MM.1S (cell line): ENCODE results near the gene CNTFR.

ENCODE experiments used
- DNase-seq: peaks from one replicate; pipeline ENCODE4 v3.0.0-alpha.2; 2015
- H2AFZ ChIP-seq: fragments of 300-600 bp; sonication (generic); 2 replicates; pipeline ENCODE4 v1.6.0; 2016; ENCODE audit warnings: antibody characterized with exemption, low read length
- H3F3A ChIP-seq: fragments of 300-600 bp; sonication (generic); 2 replicates; pipeline ENCODE4 v1.6.1; 2016; ENCODE audit warnings: mild to moderate bottlenecking, antibody characterized with exemption, low read length, moderate library complexity, mixed read lengths; ENCODE audit not compliant: insufficient read depth
- H3K27ac ChIP-seq: fragments of 300-600 bp; sonication (generic); 2 replicates; pipeline ENCODE4 v1.5.1; 2016; ENCODE audit warnings: mild to moderate bottlenecking, low read length
- H3K27me3 ChIP-seq: fragments of 300-600 bp; sonication (generic); replicated peaks from 2 replicates; pipeline ENCODE4 v1.6.0; 2016; ENCODE audit warnings: low read length; ENCODE audit not compliant: insufficient read depth
- H3K36me3 ChIP-seq: fragments of 300-600 bp; sonication (generic); replicated peaks from 2 replicates; pipeline ENCODE4 v1.6.1; 2016; ENCODE audit warnings: mild to moderate bottlenecking, low read length, mixed read lengths; ENCODE audit not compliant: insufficient read depth
- H3K4me1 ChIP-seq: fragments of 300-600 bp; sonication (generic); 2 replicates; pipeline ENCODE4 v1.6.1; 2016; ENCODE audit warnings: low read length, mixed read lengths
- H3K4me2 ChIP-seq: fragments of 300-600 bp; sonication (generic); 2 replicates; pipeline ENCODE4 v1.6.0; 2016; ENCODE audit warnings: low read depth, low read length
- H3K4me3 ChIP-seq: fragments of 300-600 bp; sonication (generic); 2 replicates; pipeline ENCODE4 v1.5.1; 2016; ENCODE audit warnings: low read length, mixed read lengths
- H3K79me2 ChIP-seq: fragments of 300-600 bp; sonication (generic); 2 replicates; pipeline ENCODE4 v1.6.1; 2016; ENCODE audit warnings: mixed run types, low read length, mixed read lengths
- H3K9ac ChIP-seq: fragments of 300-600 bp; sonication (generic); 2 replicates; pipeline ENCODE4 v1.6.1; 2016; ENCODE audit warnings: low read length, mixed read lengths
- H3K9me2 ChIP-seq: fragments of 300-600 bp; sonication (generic); replicated peaks from 2 replicates; pipeline ENCODE4 v1.6.1; 2016; ENCODE audit warnings: mild to moderate bottlenecking, low read length, mixed read lengths; ENCODE audit not compliant: insufficient read depth
- H3K9me3 ChIP-seq: fragments of 300-600 bp; sonication (generic); replicated peaks from 2 replicates; pipeline ENCODE4 v1.6.1; 2016; ENCODE audit warnings: mild to moderate bottlenecking, low read length, mixed read lengths; ENCODE audit not compliant: insufficient read depth
- H4K20me1 ChIP-seq: fragments of 300-600 bp; sonication (generic); 2 replicates; pipeline ENCODE4 v1.6.1; 2016; ENCODE audit warnings: mild to moderate bottlenecking, low read length, moderate library complexity, mixed read lengths; ENCODE audit not compliant: insufficient read depth
- EZH2 ChIP-seq: fragments of 300-600 bp; sonication (generic); optimal IDR thresholded peaks from 2 replicates; pipeline ENCODE3; 2017; ENCODE audit warnings: low read depth, mild to moderate bottlenecking, antibody characterized with exemption, low read length, mixed read lengths
- EZH2phosphoT487 ChIP-seq: fragments of 300-600 bp; sonication (generic); IDR thresholded peaks from 2 replicates; pipeline ENCODE4 v1.6.1; 2018; ENCODE audit warnings: antibody characterized with exemption, low read length
- TF ChIP-seq, protein P1 (sequence below): fragments of 300-600 bp; sonication (generic); IDR thresholded peaks from 2 replicates; pipeline ENCODE4 v1.5.1; 2016; ENCODE audit warnings: antibody characterized with exemption, low read length, mixed read lengths

CNTFR gene

DNA sequence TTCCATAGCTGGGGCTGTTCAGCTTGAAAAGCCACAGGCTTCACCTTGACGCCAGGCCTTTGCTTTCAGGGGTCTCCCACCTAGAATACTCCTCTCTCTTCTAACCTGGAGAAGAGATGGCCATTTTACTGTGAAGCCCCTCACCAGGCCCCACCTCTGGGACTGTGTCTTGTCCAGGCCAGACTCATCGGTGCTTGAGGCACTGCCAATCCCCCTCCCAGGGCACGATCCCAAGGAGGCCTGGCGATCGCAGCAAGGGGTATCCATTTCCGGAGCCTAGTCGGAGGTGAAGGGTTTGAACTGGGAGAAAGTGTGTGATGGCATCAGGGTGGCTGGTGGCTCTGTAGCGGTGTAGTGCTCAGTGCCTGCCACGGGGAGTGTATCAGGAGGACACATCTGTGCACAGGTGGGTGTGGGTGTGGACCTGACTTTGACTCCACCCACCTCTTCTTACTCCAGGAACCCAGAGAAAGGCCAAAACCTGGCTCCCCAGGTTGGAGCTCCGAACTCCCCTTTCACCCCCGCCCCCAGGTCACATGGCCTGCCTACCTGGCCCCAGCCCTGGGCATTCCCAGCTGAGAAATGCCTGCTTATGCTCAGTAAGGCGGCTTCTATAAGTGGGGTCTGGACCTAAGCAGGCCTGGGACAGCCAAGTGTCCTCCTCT lies 39.4 kb downstream of the CNTFR start:
- Histone ChIP-seq H3K4me2 (no peak overlapping the region), H3K79me2 (no peaks in the 10 kb centered on the region), H2AFZ (no peak overlapping the region), H3K9me2 (no peaks in the 10 kb centered on the region), H3K27ac (no peak overlapping the region), H3K9me3 (no peaks in the 10 kb centered on the region), H3K4me3 (no peak overlapping the region), H3F3A (no peaks in the 10 kb centered on the region), H4K20me1 (no peaks in the 10 kb centered on the region), H3K36me3 (no peaks in the 10 kb centered on the region), H3K9ac (no peak overlapping the region), H3K4me1 (no peaks in the 10 kb centered on the region), H3K27me3 (peaks cover 60% of the 10 kb centered on the region)
- TF ChIP-seq, protein P1, sequence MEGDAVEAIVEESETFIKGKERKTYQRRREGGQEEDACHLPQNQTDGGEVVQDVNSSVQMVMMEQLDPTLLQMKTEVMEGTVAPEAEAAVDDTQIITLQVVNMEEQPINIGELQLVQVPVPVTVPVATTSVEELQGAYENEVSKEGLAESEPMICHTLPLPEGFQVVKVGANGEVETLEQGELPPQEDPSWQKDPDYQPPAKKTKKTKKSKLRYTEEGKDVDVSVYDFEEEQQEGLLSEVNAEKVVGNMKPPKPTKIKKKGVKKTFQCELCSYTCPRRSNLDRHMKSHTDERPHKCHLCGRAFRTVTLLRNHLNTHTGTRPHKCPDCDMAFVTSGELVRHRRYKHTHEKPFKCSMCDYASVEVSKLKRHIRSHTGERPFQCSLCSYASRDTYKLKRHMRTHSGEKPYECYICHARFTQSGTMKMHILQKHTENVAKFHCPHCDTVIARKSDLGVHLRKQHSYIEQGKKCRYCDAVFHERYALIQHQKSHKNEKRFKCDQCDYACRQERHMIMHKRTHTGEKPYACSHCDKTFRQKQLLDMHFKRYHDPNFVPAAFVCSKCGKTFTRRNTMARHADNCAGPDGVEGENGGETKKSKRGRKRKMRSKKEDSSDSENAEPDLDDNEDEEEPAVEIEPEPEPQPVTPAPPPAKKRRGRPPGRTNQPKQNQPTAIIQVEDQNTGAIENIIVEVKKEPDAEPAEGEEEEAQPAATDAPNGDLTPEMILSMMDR, result no peak
- no peak for TF ChIP-seq EZH2
- no peak for TF ChIP-seq EZH2phosphoT487
- no peak for DNase-seq

DNA sequence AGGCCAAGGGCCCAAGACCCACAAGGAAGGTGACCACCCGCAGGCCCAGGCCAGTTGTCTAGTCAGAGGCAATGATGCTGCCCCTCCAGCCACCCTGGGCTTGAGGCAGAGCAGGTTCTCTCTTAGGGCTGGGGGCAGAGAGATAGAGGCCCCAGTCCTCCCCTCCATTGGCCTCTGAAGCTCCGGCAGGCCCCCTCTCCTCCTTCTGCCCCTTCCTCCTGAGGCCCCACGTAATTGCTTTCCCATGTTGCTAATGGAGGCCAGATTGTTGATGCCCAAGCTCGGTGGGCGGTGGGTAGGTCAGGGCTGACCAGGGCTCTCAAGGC lies 40.2 kb downstream of the CNTFR start:
- TF ChIP-seq, protein P1, result no peak
- no peak for TF ChIP-seq EZH2
- no peak for TF ChIP-seq EZH2phosphoT487
- no peak overlapping the region for H2AFZ ChIP-seq
- H3F3A ChIP-seq, result no peaks in the 10 kb centered on the region
- H3K36me3 ChIP-seq, result no peaks in the 10 kb centered on the region
- peaks cover 53% of the 10 kb centered on the region for H3K27me3 ChIP-seq
- no peak overlapping the region for H3K9ac ChIP-seq
- H3K4me3 ChIP-seq, result no peak overlapping the region
- no peak overlapping the region for H3K27ac ChIP-seq
- DNase-seq, result no peak
- no peak overlapping the region for H3K4me2 ChIP-seq
- H3K4me1 ChIP-seq, result no peaks in the 10 kb centered on the region
- no peaks in the 10 kb centered on the region for H3K9me3 ChIP-seq
- H3K79me2 ChIP-seq, result no peaks in the 10 kb centered on the region
- H4K20me1 ChIP-seq, result no peaks in the 10 kb centered on the region
- no peaks in the 10 kb centered on the region for H3K9me2 ChIP-seq

DNA sequence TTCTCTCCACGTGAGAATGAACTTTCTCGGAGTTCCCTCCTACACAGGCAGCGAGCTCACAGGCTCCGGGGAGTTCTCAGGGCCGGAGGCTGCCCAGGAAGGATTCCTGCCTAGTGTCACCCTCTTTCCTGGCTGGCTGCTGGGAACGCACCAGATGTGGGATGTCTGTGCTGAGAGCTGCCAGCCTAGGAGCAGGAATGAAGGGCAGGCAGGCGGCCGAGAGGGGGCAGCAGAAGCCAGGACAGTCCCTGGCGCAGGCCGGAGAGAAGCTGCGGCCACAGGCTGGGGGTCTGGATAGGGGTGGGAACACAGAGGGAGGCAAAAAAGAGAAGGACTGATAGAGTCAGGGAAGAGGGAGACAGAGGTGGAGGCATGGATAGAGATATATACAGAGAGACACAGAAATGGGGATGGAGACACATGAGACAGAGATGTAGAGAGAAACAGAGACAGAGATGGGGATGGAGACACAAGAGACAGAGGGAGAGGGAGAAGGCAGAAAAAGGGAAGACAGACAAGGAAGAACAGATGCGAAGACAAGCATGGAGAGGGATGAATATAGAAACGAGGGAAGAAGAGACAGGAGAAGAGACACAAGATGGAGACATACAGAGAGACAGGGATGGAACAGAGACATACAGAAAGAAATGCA lies 41.4 kb downstream of the CNTFR start:
- H3K27ac ChIP-seq, result no peak overlapping the region
- H3K79me2 ChIP-seq, result no peaks in the 10 kb centered on the region
- no peak overlapping the region for H3K4me3 ChIP-seq
- no peaks in the 10 kb centered on the region for H3K4me1 ChIP-seq
- H3K36me3 ChIP-seq, result no peaks in the 10 kb centered on the region
- TF ChIP-seq, protein P1, result peak; percentile 81
- TF ChIP-seq EZH2phosphoT487, result no peak
- no peak overlapping the region for H2AFZ ChIP-seq
- peak; percentile 33 for DNase-seq
- H3K4me2 ChIP-seq, result no peak overlapping the region
- H3K9me3 ChIP-seq, result no peaks in the 10 kb centered on the region
- no peaks in the 10 kb centered on the region for H4K20me1 ChIP-seq
- H3K9me2 ChIP-seq, result no peaks in the 10 kb centered on the region
- no peaks in the 10 kb centered on the region for H3F3A ChIP-seq
- H3K9ac ChIP-seq, result no peak overlapping the region
- H3K27me3 ChIP-seq, result peaks cover 40% of the 10 kb centered on the region
